Measurements from ENCODE around the gene TRAF1.
"Not testable (repeated sequence)": the region's sequence is repeated elsewhere in the genome, so short reads cannot be mapped to it uniquely, and the experiment has no call there.

The TRAF1 gene, protein sequence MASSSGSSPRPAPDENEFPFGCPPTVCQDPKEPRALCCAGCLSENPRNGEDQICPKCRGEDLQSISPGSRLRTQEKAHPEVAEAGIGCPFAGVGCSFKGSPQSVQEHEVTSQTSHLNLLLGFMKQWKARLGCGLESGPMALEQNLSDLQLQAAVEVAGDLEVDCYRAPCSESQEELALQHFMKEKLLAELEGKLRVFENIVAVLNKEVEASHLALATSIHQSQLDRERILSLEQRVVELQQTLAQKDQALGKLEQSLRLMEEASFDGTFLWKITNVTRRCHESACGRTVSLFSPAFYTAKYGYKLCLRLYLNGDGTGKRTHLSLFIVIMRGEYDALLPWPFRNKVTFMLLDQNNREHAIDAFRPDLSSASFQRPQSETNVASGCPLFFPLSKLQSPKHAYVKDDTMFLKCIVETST

DNA sequence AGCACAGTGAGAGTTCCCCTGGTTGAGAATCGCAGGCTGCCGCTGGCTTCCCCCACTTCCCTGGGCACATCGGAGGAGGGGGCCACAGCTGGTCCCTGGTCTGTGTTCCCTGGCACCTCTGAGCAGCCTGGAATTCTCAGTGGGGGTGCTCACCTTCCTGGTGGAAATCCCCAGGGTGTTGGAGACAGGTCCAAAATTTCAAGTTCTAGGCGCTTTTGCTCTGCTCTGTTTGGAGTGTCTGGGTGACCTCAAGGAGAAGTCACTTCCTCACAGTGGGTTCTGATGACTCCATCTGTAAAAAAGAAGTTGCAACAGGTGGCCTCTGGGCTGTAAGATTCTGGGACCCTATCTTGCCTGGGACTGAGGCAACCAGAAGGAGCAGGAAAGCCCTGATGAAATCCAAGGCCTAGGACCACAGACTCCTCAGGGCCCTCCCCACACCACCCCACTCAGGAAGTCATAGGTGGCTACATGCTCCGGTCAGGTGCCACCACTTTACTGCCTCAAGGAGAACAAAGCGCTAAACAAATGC, at the start of gene TRAF1:
TSS of gene TRAF1 (minus strand) at position 400 of the 532 bp plus-strand sequence. CDS start 721 bp downstream, outside the sequence.
- DNase-seq: no peak

DNA sequence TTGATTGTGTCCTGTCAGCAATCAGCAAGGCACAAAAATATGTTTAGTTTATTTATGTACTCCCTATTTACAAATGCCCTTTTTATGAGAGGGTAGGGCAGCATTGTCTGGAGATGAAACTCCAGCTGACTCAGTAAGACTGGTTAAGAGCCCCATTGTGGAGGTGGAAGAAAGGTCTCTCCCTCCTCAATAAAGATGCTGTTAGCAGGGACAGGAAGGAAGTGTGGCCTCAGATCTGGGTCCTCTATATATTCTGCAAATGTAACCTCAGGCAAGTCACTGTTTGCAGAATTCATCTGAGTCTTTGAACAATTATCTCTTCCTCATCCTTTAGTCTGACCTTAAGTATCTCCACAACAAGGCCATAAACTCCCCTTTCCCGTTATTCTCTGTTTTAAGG, 48.3 kb upstream of the TRAF1 start:
- no peak for DNase-seq

DNA sequence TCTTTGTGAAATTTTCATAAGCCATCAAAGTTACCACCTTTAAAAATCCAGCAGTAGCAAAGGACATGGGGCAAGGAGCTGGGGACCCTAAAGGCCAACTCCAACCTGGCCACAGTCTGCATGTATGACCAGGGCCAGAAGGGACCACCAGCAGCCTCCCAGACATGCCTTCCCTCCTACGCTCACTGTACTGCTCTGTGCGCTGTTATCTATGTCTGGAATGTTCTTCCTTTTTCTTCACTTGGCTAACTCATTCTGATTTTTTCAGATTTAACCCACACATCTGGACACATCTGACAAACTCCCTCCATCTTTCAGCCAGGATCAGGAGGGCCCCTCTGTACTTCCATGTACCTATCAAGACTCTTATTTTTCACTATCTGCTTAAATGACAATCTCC, 47.6 kb upstream of the TRAF1 start:
- no peak for DNase-seq

DNA sequence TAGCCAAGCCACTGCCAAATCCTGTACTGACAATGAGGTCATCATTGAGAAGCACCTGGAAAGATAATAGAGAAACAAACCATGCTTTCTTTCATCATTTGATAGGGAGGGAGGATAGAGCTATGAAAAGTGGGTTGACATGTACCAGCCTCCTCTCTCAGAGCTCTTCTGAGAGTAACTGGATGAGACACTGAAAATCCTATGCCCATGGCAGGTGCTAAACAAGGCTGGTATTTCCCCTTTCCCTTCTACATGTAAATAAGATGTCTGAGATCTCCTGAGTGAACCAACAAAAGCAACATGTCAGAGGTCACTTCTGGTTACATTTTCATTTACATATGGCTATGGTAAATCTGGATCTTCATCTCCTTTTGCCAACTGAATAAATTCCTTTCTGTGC, 45.3 kb upstream of the TRAF1 start:
- DNase-seq: no peak

DNA sequence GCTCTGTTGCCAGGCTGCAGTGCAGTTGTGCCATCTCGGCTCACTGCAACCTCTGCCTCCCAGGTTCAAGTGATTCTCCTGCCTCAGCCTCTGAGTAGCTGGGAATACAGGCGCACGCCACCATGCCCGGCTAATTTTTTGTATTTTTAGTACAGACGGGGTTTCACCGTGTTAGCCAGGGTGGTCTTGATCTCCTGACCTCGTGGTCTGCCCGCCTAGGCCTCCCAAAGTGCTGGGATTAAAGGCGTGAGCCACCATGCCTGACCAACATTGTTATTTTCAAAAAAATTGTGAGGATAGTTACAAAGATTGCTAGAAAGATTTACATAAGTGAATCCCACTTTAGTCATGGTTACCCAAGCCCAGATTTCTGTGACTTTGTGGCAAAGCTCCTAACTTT, 44.9 kb upstream of the TRAF1 start:
- DNase-seq: not testable (repeated sequence)

DNA sequence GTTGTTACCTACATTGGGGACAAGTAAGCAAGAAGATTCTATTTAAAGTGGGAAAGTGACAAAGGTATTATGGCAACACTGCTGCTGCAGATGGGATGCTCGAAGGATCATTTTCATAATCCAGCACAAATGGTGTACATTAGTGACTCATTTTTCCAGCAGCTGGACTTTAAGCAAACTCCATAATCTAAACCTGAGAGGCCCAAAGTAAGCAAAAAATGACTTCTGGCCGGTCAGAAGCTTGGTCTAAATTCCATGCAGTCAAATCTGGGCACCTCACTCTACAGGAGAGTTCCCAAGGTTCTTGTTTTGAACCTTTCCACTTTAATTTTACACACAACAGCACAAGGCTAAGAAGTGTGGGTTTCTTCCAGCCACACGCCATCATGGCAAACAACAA, 43.6 kb upstream of the TRAF1 start:
- DNase-seq: no peak

DNA sequence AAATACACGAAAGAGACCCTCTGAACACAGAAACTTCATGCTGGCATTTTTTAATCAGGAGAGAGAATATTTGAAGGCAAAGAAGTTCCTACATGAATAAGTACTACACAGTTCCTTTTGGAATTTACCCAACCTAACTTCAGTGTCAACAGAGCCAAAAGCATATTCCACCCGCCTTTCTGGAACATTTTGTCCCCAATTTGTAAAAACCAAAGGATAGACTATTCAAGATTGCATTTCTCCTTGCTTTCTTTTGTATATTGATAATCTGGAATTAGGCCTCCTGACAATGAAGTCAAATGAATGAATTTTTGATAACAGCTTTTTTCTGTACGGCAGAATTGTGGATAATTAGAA, 39.4 kb upstream of the TRAF1 start:
- DNase-seq: no peak

DNA sequence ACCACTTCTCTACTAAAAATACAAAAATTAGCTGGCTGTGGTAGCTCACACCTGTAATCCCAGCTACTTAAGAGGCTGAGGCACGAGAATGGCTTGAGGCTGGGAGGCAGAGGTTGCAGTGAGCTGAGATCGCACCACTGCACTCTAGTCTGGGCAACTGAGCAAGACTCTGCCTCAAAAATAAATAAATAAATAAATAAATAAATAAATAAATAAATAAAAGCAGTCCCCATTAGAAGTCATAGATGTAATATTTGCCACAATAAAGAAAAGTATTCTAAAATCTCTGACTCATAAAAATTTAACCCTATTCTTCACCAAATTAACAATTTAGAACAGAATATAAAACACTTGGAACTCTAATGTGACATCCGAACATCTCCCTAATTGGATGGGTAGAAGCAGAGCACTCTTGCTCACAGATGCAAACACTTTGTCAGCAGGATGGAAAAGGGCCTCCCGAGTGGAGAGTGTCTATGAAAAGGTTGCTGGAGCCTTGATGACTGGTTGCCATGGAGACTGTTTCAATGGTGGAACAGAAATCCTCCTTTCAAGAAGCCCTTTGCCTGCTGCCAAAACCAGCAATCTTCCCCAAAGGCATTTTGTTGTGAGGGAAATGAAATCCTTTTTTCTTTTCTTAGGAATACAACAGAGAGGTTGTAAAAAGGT, 38.9 kb upstream of the TRAF1 start:
- peak in 32 of 56 donors; percentile 3 to 64 (median 32) for DNase-seq

DNA sequence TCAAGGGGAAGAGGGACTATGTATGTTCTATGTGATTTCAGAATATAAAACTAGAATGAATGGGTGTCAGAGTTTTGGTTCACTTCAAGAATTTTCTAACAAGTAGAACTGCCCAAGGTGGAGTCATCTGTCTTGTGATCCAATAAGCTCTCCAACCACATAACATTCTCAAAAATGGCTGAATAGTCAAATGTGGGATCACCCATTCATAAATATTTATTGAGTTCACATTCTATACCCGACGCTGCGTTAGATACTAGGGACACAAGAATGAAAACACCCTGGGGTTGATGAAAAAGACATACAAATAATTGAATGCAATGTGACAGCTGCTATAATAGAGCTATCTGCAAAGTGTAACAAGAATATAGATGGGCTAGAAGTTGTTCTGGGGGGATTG, 35.3 kb upstream of the TRAF1 start:
- DNase-seq: no peak

DNA sequence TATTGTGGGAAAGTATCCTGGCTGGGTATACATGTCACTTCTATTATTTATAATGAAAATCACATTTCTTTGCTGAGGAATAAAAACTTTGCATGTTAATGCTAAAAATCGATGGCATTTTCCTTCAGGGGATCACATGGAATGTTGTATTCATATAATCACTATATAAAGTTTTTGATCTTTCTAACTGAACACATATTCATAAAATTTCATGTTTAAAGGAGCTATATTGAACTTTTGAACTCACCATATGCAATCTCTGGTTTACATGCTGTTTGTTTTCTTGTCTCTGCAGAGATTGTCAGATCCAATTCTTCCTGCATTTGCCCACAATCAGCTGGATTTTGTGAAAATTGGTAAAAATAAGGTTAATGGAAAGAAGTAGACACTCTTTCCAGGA, 33.4 kb upstream of the TRAF1 start:
- no peak for DNase-seq

DNA sequence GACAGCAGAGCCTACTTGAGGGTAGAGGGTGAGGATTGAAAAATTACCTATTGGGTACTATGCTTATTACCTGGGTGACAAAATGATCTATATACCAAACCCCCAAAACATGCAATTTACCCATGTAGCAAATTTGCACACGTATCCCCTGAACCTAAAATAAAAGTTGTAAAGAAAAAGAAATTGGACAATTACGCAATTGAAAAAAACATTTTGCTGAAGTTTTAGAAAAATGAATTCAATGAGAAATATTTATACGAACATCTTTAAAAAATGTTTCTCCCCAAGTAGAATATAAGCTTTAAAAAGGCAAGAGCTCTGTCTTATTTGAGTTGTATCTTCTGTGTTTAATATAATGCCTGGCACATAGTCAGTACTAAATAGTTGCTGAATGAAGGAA, 30.3 kb upstream of the TRAF1 start:
- DNase-seq: no peak

DNA sequence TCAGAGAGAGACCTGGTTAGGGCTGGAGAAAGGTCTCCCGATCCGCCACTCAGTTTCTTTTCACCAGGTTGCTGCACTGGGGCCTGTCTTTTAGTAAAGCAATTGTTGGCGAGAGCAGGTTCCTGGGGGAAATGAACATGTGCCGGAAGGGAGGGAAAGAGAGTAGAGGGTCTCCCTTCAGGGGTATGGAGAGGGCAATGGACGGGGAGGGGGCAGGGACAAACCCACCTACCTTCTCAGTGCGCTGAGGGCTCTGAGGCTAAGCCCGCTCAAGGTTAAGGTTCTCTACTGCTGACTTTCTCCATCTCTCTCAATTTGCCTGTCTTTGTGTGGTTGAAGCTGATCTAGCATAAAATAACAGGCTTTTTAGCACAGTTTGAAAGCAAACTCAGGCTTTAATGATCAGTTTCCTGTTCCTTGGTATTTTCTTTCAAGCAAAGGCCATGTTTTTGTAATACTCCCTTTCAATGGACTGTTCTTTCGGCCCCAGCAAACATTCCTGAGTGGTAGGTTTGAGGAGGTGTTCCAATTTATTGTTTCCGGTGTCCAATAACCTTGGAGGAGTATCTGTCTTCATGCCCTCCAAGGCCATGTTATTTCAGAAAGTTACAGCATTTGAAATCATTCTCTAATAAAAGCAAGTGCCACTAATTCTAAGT, 25.5 kb upstream of the TRAF1 start:
- no peak for DNase-seq

DNA sequence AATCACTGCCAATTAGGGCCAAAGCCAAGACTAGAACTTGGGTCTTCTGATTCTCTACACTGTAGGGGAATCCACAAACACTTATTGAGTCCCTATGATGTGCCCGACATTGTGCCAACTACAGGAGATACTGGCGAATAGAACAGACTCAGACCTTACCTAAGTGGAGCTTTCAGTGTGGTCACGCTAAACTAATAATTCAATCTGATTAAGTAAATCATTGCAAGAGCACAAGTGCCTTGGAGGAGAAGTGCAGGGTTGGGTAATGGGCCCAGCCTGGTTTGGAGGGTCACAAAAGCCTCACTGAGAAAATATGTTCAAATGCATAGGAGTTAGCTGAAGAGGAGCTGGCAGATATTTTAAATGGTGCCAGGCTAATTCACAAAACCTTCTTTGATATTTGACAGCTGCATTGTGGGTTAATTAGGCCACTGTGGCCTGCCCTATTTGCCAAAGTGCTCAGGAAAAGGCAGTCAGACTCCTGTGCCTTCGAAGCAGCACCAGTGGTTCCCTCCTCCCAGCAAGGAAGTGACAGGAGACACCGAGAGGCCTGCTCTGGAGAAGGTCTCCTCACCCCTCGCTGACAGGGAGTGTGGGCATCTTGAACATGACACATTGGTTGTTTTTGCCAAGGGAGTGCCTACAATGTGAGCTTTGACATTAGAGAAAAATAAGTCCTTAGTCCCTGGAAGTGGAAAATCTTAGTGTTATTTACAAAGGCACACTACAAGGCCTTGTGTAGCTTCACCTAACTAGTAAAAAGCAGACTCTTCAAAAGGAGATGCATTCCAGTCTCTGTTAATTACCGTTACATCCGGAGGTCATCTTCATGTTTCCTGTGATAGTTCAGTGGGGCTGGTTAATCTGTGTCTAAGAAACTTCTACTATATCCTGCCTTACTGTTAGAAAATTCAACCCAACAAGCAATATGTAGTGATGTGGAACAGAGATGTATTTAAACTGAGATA, 24.1 kb upstream of the TRAF1 start:
- DNase-seq: peak in 3 of 56 donors; percentile 8 to 25 (median 13)

DNA sequence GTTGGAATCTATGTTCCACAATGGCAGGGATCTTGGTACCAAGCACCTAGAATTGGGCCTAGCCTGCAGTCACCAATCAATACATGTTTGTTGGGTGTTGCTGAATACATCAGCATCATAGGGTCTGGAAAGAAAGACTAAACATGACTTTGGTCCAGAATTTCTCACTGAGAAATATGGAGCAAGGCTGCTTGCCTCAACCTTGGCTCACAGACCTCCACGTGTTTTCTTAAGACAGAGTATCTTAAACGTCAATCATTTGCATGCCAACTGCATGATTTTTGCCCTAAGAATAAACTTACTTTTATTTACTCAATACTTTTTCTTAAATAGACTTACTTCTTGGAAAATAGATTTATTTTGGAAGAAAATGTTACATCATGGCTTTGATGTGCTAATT, 22.7 kb upstream of the TRAF1 start:
- no peak for DNase-seq

DNA sequence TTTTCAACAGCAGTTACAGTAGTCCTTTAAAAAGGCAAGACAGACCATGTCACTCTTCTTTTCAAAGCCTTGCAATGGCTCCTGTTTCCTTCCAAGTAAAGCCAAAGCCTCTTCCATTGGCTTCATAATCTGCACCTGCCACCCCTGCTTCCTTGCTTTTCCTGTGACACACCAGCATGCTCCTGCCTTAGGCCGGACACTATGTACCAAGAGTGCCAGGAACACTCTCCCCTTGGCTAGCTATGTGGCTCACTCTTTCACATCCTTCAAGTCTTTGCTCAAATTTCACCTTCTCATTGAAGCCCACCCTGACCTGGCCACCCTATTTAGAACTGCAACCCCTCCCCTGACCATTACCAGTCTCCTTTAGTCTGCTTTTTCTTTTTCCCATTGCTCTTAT, 22.2 kb upstream of the TRAF1 start:
- no peak for DNase-seq

DNA sequence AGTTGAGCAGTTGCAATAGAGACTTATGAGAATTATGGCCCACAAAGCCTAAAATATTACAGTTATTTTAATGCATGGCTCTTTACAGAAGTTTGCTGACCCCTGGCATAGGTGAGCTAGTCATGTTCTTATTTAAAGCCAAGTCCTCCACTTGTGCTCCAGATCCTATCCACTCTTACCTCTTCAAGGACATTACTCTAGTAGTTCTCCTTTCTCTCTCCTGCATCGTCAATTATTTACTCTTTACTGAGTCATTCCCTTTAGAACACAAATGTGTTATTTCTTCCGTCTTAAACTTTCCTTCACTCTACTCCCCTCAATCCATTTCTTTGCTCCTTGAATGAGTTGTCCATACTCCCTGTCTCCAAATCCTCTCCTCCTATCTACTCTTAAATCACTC, 20.6 kb upstream of the TRAF1 start:
- DNase-seq: no peak

DNA sequence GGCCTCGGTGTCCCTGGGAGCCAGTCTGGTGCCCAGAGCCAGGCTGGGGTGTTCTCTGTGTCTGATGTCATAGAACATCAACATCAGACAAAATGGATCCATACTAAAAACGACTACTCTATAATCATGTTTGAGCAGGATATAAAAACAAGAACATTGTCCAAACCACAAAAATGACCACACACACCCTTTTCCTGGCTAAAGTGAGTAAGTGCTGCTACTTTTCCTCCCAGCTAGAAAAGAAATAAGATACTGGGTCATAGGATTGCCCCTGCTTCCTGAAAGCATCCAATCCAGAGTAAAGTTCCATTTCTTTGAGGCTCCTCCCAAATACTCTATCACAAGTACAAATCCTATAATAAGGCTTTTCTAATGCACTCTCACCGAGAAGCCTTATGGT, 19.7 kb upstream of the TRAF1 start:
- no peak for DNase-seq

DNA sequence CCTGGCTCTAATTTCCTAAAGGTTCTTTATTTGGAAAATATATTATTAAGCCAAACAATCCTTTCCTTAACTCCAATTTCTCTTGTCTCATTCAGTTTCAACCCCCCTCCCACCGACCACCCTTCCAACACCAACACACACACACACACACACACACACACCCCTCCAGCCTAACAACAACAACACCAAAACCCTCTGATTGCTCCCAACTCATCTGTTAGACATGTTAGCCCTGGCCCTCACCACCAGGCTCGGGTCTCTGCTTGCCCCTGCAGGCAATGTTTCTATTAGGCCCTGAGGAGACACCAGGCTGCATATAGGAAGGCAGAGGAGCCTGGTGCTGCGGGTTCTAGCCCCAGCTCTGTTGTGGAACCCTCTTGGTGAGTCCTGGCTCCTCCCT, 18.4 kb upstream of the TRAF1 start:
- DNase-seq: no peak

DNA sequence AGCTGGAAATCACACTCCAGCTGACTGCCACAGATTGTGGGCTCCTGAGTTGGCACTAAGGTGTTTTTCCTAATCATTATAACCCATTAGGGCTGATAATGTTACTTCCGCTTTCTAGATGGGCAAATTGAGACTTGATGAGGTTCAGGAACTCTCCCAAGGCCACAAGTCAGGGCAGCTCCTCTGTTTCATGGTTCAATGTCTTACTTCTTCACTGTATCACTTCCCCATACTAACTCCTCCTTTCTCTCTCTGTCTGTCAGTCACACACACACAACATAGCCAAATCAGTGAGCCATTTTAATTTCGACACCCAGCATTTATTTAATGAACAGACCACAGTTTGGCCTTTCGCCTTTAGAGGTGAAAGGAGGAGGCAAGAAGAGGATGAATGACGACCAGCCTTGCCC, 17.8 kb upstream of the TRAF1 start:
- DNase-seq: no peak

DNA sequence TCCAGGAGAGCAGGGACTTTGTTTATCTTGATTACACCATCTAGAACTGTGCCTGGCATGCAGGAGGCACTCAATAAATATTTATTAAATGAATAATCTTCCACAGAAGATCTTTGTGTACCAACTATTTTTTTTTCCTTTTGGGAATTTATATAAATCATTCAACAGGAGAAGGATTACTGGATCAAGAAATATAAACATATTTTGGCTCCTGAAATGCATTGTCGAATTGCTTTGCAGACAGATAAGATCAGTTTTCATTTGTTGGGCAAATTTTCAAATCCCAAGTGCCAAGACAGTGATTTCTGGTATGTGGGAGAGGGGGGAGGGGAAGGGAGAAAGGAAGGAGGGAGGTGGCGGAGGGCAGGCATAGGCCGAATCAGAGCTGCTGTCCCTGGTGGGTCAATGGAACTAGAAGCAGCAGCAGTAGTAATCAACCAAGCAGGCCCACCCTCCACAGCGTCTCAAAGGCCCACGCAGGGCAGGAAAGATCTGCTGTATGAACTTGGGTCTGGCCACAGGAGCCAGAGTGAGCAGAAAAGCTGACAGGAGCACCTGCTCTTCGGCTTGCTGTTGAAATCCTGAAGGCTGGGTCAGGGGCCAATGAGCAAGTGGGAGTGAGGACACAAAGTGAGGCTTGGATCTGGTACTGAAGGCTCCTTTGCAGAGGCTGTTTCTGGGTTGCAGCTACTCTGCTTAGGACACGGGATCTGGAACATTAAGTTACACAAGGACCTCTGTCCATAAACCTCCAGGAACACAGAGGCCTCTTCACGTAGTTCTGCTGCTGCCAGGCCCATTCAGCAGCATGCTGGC, 15.8 kb upstream of the TRAF1 start:
- peak in 4 of 56 donors; percentile 6 to 26 (median 18) for DNase-seq

All from amygdala (tissue), 56 donors.